ENCODE data around the gene TTC17. TPM values are rescaled to one million over a fixed set of nuclear protein-coding genes. Genes with fewer than 3 reads are reported as not detected.
"Not testable (repeated sequence)": the region's sequence is repeated elsewhere in the genome, so short reads cannot be mapped to it uniquely, and the experiment has no call there.

The TTC17 gene
- total RNA-seq, 2 donors from 2014 or later: 105 to 126 TPM

- H3K36me3 ChIP-seq: peaks cover 68% of the 10 kb centered on the region
- H3K4me1 ChIP-seq (ENCODE audit: control insufficient read depth in 1 of 2, low read depth in 2 of 2): no peaks in the 10 kb centered on the region
- no peaks in the 10 kb centered on the region for H3K27me3 ChIP-seq (replicated peaks; ENCODE audit: insufficient read depth)
- no peak for TF ChIP-seq CTCF (IDR thresholded peaks at IDR 0.05)
- no peak for DNase-seq (ENCODE audit: low spot score)
- H3K9me3 ChIP-seq: no peaks in the 10 kb centered on the region
- no peak for ATAC-seq (ENCODE audit: insufficient number of reproducible peaks, low FRiP score, low read depth)
- H3K4me3 ChIP-seq: no peak overlapping the region
- H3K27ac ChIP-seq: no peak overlapping the region
These were observed 30.7 kb upstream of the TTC17 start for GRCh38 chr11:43327987-43328386.

- no peak for ATAC-seq (ENCODE audit: insufficient number of reproducible peaks, low FRiP score, low read depth)
- no peak for TF ChIP-seq CTCF (IDR thresholded peaks at IDR 0.05)
These were observed 30.2 kb upstream of the TTC17 start for GRCh38 chr11:43328482-43328881.

DNA sequence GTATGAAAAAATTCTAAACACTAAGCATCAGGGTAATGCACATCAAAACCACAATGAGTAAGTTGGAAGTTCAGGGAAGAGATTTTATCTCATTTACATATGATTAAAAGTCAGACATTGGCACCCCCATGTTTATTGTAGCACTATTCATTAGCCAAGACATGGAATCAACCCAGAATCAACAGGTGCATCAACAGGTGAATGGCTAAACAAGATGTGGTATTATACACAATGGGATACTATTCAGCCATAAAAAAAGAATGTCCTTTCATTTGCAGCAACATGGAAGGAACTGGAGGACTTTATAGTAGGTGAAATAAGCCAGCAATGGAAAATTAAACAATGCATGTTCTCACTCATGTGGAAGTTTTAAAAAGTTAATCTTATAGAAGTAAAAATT, 17.6 kb upstream of the TTC17 start:
- DNase-seq (ENCODE audit: low spot score) (no peak), ATAC-seq (ENCODE audit: insufficient number of reproducible peaks, low FRiP score, low read depth) (no peak)
- H3K4me1 ChIP-seq (ENCODE audit: control insufficient read depth in 1 of 2, low read depth in 2 of 2): no peaks in the 10 kb centered on the region
- no peaks in the 10 kb centered on the region for H3K27me3 ChIP-seq (replicated peaks; ENCODE audit: insufficient read depth)
- no peak overlapping the region for H3K27ac ChIP-seq
- TF ChIP-seq CTCF (IDR thresholded peaks at IDR 0.05): no peak
- H3K9me3 ChIP-seq: no peaks in the 10 kb centered on the region
- peaks cover 25% of the 10 kb centered on the region for H3K36me3 ChIP-seq
- H3K4me3 ChIP-seq: no peak overlapping the region

More at GRCh38 chr11:43328482-43328881, 30.2 kb upstream of the TTC17 start:
- Histone ChIP-seq H3K4me1 (ENCODE audit: control insufficient read depth in 1 of 2, low read depth in 2 of 2) (no peaks in the 10 kb centered on the region), H3K36me3 (peaks cover 63% of the 10 kb centered on the region), H3K4me3 (no peak overlapping the region), H3K27me3 (replicated peaks; ENCODE audit: insufficient read depth) (no peaks in the 10 kb centered on the region), H3K27ac (no peak overlapping the region), H3K9me3 (no peaks in the 10 kb centered on the region)
- no peak for DNase-seq (ENCODE audit: low spot score)

- not testable (repeated sequence) for H3K36me3 ChIP-seq; DNase-seq (ENCODE audit: low spot score); H3K4me1 ChIP-seq (ENCODE audit: control insufficient read depth in 1 of 2, low read depth in 2 of 2); H3K9me3 ChIP-seq; H3K4me3 ChIP-seq; H3K27me3 ChIP-seq (replicated peaks; ENCODE audit: insufficient read depth); H3K27ac ChIP-seq; ATAC-seq (ENCODE audit: insufficient number of reproducible peaks, low FRiP score, low read depth)
These were observed 7.3 kb upstream of the TTC17 start for GRCh38 chr11:43351426-43351825.

DNA sequence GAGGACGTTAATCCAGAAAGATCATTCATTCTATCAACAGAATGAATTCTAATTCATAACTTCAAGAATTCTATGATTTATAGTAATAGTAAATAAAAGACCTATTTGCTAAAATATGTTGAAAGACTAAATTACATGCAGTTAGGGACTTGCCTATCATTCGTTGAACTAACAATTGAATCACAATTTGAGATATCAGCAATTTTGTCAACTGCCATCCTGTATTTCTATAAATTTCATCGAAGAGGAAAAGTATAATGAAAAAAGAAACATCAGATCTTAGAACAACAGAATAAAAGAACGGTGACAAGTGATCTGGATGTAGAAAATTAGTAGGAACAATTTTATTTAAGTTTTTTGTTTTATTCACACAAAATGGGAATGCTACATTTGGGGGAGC, 4.4 kb upstream of the TTC17 start:
- H3K9me3 ChIP-seq: no peaks in the 10 kb centered on the region
- ATAC-seq (ENCODE audit: insufficient number of reproducible peaks, low FRiP score, low read depth) (no peak), DNase-seq (ENCODE audit: low spot score) (no peak)
- H3K4me1 ChIP-seq (ENCODE audit: control insufficient read depth in 1 of 2, low read depth in 2 of 2): peaks cover 3 to 6% of the 10 kb centered on the region in 2 donors
- no peak overlapping the region for H3K27ac ChIP-seq
- H3K36me3 ChIP-seq: no peaks in the 10 kb centered on the region
- no peaks in the 10 kb centered on the region for H3K27me3 ChIP-seq (replicated peaks; ENCODE audit: insufficient read depth)
- H3K4me3 ChIP-seq: no peak overlapping the region
- TF ChIP-seq CTCF (IDR thresholded peaks at IDR 0.05): no peak

- H3K4me1 ChIP-seq (ENCODE audit: control insufficient read depth in 1 of 2, low read depth in 2 of 2): peaks cover 14 to 24% of the 10 kb centered on the region in 2 donors
- H3K27me3 ChIP-seq (replicated peaks; ENCODE audit: insufficient read depth): no peaks in the 10 kb centered on the region
- ATAC-seq (ENCODE audit: insufficient number of reproducible peaks, low FRiP score, low read depth): no peak
- TF ChIP-seq CTCF (IDR thresholded peaks at IDR 0.05): no peak
- no peaks in the 10 kb centered on the region for H3K36me3 ChIP-seq
- H3K27ac ChIP-seq: no peak overlapping the region
- no peaks in the 10 kb centered on the region for H3K9me3 ChIP-seq
- H3K4me3 ChIP-seq: no peak overlapping the region
- no peak for DNase-seq (ENCODE audit: low spot score)
These were observed 2.4 kb upstream of the TTC17 start for GRCh38 chr11:43356336-43356735.
